NK-92 (cell line): ENCODE measurements around the gene FOSB.

Experiments
- DNase-seq: peaks from one replicate; lab custom pipeline; 2025; ENCODE audit not compliant: unreplicated experiment; lab: John Stamatoyannopoulos, UW

The FOSB gene

GRCh38 chr19:45442408-45442777 is 25.4 kb upstream of the FOSB start:
- no peak for DNase-seq

GRCh38 chr19:45442778-45443461 is 24.9 kb upstream of the FOSB start:
- DNase-seq: no peak

GRCh38 chr19:45443462-45444317 is 24.1 kb upstream of the FOSB start:
- no peak for DNase-seq

- DNase-seq: no peak
Measured at GRCh38 chr19:45444318-45445041, 23.3 kb upstream of the FOSB start.

- no peak for DNase-seq
Measured at GRCh38 chr19:45445139-45445538, 22.7 kb upstream of the FOSB start.

GRCh38 chr19:45446295-45446694 is 21.5 kb upstream of the FOSB start:
- DNase-seq: no peak

- no peak for DNase-seq
Measured at GRCh38 chr19:45446944-45447343, 20.9 kb upstream of the FOSB start.

- no peak for DNase-seq
Measured at GRCh38 chr19:45448425-45448756, 19.4 kb upstream of the FOSB start.

GRCh38 chr19:45448887-45449299 is 18.9 kb upstream of the FOSB start:
- no peak for DNase-seq

- DNase-seq: no peak
Measured at GRCh38 chr19:45450012-45450333, 17.8 kb upstream of the FOSB start.

GRCh38 chr19:45451131-45451849 is 16.5 kb upstream of the FOSB start:
- no peak for DNase-seq

GRCh38 chr19:45451850-45452387 is 15.9 kb upstream of the FOSB start:
- no peak for DNase-seq

GRCh38 chr19:45455707-45456499 is 11.9 kb upstream of the FOSB start:
- DNase-seq: no peak

- DNase-seq: no peak
Measured at GRCh38 chr19:45456500-45456815, 11.3 kb upstream of the FOSB start.

GRCh38 chr19:45457776-45458175 is 10.0 kb upstream of the FOSB start:
- DNase-seq: no peak

GRCh38 chr19:45460807-45461347 is 6.9 kb upstream of the FOSB start:
- DNase-seq: no peak

- DNase-seq: no peak
Measured at GRCh38 chr19:45462174-45462573, 5.6 kb upstream of the FOSB start.

- DNase-seq: no peak
Measured at GRCh38 chr19:45463241-45463640, 4.6 kb upstream of the FOSB start.

GRCh38 chr19:45464274-45464673 is 3.5 kb upstream of the FOSB start:
- no peak for DNase-seq

GRCh38 chr19:45464852-45465441 is 2.8 kb upstream of the FOSB start:
- DNase-seq: no peak
